ENCODE results near the gene SORCS2. TPM values are rescaled to one million over a fixed set of nuclear protein-coding genes. Genes with fewer than 3 reads are reported as not detected.
A peak's percentile ranks its signal among the peaks of the same experiment; 100 is the strongest.

The SORCS2 gene
- total and polyA plus RNA-seq, 2 of the 8 experiments (the other 6 are each of a cell fraction or from before 2014, with no cell fraction given) = 0.36 to 1.8 TPM

DNA sequence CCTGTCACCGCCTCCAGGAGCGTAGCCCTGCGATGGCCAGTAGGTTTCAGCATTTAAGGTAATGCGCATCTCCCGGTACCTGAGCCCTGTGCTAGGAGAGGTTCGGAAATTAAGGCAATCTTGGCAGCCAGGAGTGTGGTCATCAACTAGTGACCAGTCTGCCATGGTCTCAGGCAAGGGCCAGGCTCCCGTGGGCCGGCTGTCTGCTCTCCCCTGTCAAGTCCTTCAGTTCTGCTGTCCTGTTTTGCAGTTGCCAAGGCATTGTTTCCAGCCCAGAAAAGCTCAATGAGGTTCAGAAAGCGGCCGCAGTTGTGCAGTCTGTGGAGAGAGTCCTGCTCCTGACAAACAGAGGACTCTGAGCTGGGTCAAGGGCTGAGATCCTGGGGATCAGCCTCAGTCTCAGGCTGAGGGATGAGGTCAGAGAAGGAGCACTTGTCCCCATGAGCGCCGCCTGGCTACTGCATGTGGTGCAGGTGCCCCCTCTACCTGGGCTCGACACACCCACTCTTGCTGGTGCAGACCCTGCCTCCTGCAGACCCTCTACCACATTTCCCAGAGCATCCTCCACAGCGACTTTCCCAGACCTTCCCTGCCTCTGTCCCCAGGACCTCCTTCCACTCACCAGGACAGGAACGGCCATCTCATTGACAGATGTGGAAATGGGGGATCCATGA is 295.8 kb downstream of the SORCS2 start:
- no peak overlapping the region for H2AK5ac ChIP-seq (ENCODE audit: low read depth, low read length)
- 75% methylated on average over 14 of the region's 15 CpGs; no CpG with 5 or more reads in 1 of the 2 experiments for WGBS, 2 experiments (ENCODE audit: extremely low coverage in 1 of 2, insufficient coverage in 1 of 2, insufficient read length in 1 of 2, insufficient replicate concordance in 2 of 2, low coverage in 1 of 2, low lambda C conversion rate in 2 of 2, missing lambda C conversion rate in 1 of 2)
- H3K18ac ChIP-seq (ENCODE audit: extremely low read depth, low read length) = no peak overlapping the region
- H3K4me3 ChIP-seq (ENCODE audit: extremely low read depth in 1 of 4, insufficient read depth in 2 of 4, low read depth in 3 of 4, low read length in 4 of 4) = no peak overlapping the region
- no peak overlapping the region for H3K14ac ChIP-seq (ENCODE audit: insufficient read length)
- H4K20me1 ChIP-seq (replicated peaks in 1 of 2; ENCODE audit: control insufficient read depth in 1 of 2, insufficient read depth in 2 of 2, low read length in 2 of 2) = no peaks in the 10 kb centered on the region
- FAIRE-seq = no peak
- H3K23me2 ChIP-seq (ENCODE audit: low read depth, low read length) = no peaks in the 10 kb centered on the region
- no peak overlapping the region for H3K9ac ChIP-seq (replicated peaks in 1 of 4; ENCODE audit: extremely low read depth in 1 of 4, low read depth in 3 of 4, low read length in 3 of 4)
- CTCF ChIA-PET (ENCODE audit: partially characterized antibody) = interaction anchor here (0.9 to 1.7 kb wide), 8 partner anchors 9 to 146 kb away, joined by 3 to 4 read pairs (median 3); no protein-coding TSS in a partner anchor
- no peaks in the 10 kb centered on the region for H3K79me2 ChIP-seq (ENCODE audit: control insufficient read depth in 1 of 2, insufficient read depth in 2 of 2, low read length in 2 of 2)
- no peaks in the 10 kb centered on the region for H3K9me3 ChIP-seq (ENCODE audit: insufficient read depth in 2 of 2, low read depth in 1 of 2, low read length in 1 of 2)
- DNase-seq (ENCODE audit: low read depth in 1 of 2, low spot score in 2 of 2) = no peak
- POLR2A ChIA-PET (ENCODE audit: partially characterized antibody) = no interaction called here
- no peak overlapping the region for H2BK20ac ChIP-seq (ENCODE audit: low read length)
- H2BK120ac ChIP-seq (replicated peaks; ENCODE audit: low read depth, low read length) = no peak overlapping the region
- H2BK15ac ChIP-seq (ENCODE audit: low read length) = no peak overlapping the region
- no peak overlapping the region for H4K91ac ChIP-seq (replicated peaks; ENCODE audit: insufficient read length, low read length)
- no peak overlapping the region for H2BK12ac ChIP-seq (ENCODE audit: low read depth, low read length)
- H3K56ac ChIP-seq (replicated peaks; ENCODE audit: insufficient read length, low read depth, low read length) = no peak overlapping the region
- H3K23ac ChIP-seq (ENCODE audit: insufficient read length) = no peak overlapping the region
- no peak overlapping the region for H3K4me2 ChIP-seq (ENCODE audit: insufficient read depth in 1 of 2, low read depth in 2 of 2, low read length in 2 of 2)
- H3K27me3 ChIP-seq (replicated peaks in 1 of 4; ENCODE audit: control insufficient read depth in 3 of 4, extremely low read depth in 1 of 4, insufficient read depth in 3 of 4, low read length in 3 of 4) = no peaks in the 10 kb centered on the region
- no peaks in the 10 kb centered on the region for H3K79me1 ChIP-seq (ENCODE audit: low read depth, low read length)
- H3K4me1 ChIP-seq (replicated peaks in 1 of 4; ENCODE audit: control insufficient read depth in 3 of 4, insufficient read depth in 4 of 4, low read length in 3 of 4) = peaks cover 0 to 3% (median 1%) of the 10 kb centered on the region in 4 experiments; a peak in 3 of 7 replicates
- no peak overlapping the region for H2BK5ac ChIP-seq (ENCODE audit: low read depth, low read length)
- H2AFZ ChIP-seq (ENCODE audit: low read length) = no peak overlapping the region
- H4K8ac ChIP-seq (ENCODE audit: extremely low read depth, insufficient read depth, low read length) = no peak overlapping the region; the same call in 1 of the 2 replicates
- no peaks in the 10 kb centered on the region for H3K36me3 ChIP-seq (ENCODE audit: control insufficient read depth in 2 of 4, insufficient read depth in 4 of 4, low read length in 3 of 4)
- H3K27ac ChIP-seq (ENCODE audit: low read depth, low read length) = no peak overlapping the region
- H4K5ac ChIP-seq (ENCODE audit: insufficient read length, low read depth, low read length) = no peak overlapping the region
- no peak overlapping the region for H3K4ac ChIP-seq (replicated peaks; ENCODE audit: insufficient read length, low read depth, low read length)
- TF ChIP-seq, protein P1, sequence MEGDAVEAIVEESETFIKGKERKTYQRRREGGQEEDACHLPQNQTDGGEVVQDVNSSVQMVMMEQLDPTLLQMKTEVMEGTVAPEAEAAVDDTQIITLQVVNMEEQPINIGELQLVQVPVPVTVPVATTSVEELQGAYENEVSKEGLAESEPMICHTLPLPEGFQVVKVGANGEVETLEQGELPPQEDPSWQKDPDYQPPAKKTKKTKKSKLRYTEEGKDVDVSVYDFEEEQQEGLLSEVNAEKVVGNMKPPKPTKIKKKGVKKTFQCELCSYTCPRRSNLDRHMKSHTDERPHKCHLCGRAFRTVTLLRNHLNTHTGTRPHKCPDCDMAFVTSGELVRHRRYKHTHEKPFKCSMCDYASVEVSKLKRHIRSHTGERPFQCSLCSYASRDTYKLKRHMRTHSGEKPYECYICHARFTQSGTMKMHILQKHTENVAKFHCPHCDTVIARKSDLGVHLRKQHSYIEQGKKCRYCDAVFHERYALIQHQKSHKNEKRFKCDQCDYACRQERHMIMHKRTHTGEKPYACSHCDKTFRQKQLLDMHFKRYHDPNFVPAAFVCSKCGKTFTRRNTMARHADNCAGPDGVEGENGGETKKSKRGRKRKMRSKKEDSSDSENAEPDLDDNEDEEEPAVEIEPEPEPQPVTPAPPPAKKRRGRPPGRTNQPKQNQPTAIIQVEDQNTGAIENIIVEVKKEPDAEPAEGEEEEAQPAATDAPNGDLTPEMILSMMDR (IDR thresholded peaks at IDR 0.05; ENCODE audit: control extremely low read depth in 1 of 3, insufficient read depth in 1 of 3, low read depth in 1 of 3, low read length in 3 of 3) = peak in 2 of 3 experiments; percentile 54 to 59; a peak in 3 of 4 replicates
- TF ChIP-seq FOSL1 (IDR thresholded peaks at IDR 0.05; ENCODE audit: insufficient read depth, low read depth, low read length) (no peak), SP1 (IDR thresholded peaks at IDR 0.05; ENCODE audit: low read depth, low read length) (no peak), CBX5 (IDR thresholded peaks at IDR 0.05; ENCODE audit: low read depth, low read length) (no peak), GABPA (IDR thresholded peaks at IDR 0.05; ENCODE audit: borderline replicate concordance, insufficient read depth, low read length) (no peak), TAF1 (IDR thresholded peaks at IDR 0.05; ENCODE audit: low read depth, low read length) (no peak), JUN (IDR thresholded peaks at IDR 0.05; ENCODE audit: low read depth, low read length) (no peak), SP4 (IDR thresholded peaks at IDR 0.05; ENCODE audit: low read length) (no peak), KDM5A (IDR thresholded peaks at IDR 0.05; ENCODE audit: low read length) (no peak), SIN3A (conservative IDR thresholded peaks at IDR 0.05 in 1 of 2, IDR thresholded peaks at IDR 0.05 in 1 of 2; ENCODE audit: low read depth in 1 of 2, low read length in 2 of 2) (no peak)
